Measurements from ENCODE around the gene TP53AIP1. TPM values are rescaled to one million over a fixed set of nuclear protein-coding genes. Genes with fewer than 3 reads are reported as not detected.

TP53AIP1 gene
- total and polyA plus RNA-seq, 10 of the 15 experiments (the other 5 are each of a cell fraction or from before 2014, with no cell fraction given), result 0.01 TPM; not detected in 9

GRCh38 chr11:128907585-128907984 is 35.1 kb downstream of the TP53AIP1 start:
- Histone ChIP-seq H3K9me3 (replicated peaks; ENCODE audit: control insufficient read depth, insufficient read depth, low read length) (no peaks in the 10 kb centered on the region; the same call in 2 of the 3 replicates), H3K4me2 (ENCODE audit: control insufficient read depth, insufficient read depth) (no peak overlapping the region), H3K27me3 (replicated peaks in 1 of 2; ENCODE audit: control insufficient read depth in 2 of 2, insufficient read depth in 2 of 2, low read length in 1 of 2) (peaks cover 0 to 14% of the 10 kb centered on the region in 2 experiments; a peak in 1 of 4 replicates), H3K9ac (ENCODE audit: control insufficient read depth, insufficient read depth, low read length) (no peak overlapping the region), H3K4me3 (no peak overlapping the region), H3K4me1 (ENCODE audit: control insufficient read depth, insufficient read depth, low read length) (no peaks in the 10 kb centered on the region), H3K27ac (ENCODE audit: control insufficient read depth, insufficient read depth) (no peak overlapping the region), H2AFZ (ENCODE audit: control insufficient read depth, low read depth, low read length) (no peak overlapping the region), H3K79me2 (ENCODE audit: control insufficient read depth, insufficient read depth, low read length) (no peaks in the 10 kb centered on the region), H4K20me1 (ENCODE audit: control insufficient read depth, insufficient read depth) (no peaks in the 10 kb centered on the region), H3K36me3 (ENCODE audit: control insufficient read depth in 2 of 2, insufficient read depth in 2 of 2, low read length in 1 of 2) (no peaks in the 10 kb centered on the region)
- FAIRE-seq, result no peak
- intact Hi-C loops (cut with micrococcal nuclease; ENCODE audit: unreplicated experiment), result no loop called here
- ChIA-PET RAD21 (ENCODE audit: unreplicated experiment) (interaction anchor here (0.6 kb wide), 1 partner anchor 49 kb away, joined by 3 read pairs; no protein-coding TSS in a partner anchor), POLR2A (interaction anchor here (0.6 kb wide), 1 partner anchor 387 kb away, joined by 5 read pairs; no protein-coding TSS in a partner anchor), CTCF (interaction anchor here (0.7 to 9.2 kb wide), 6 partner anchors 15 to 52 kb away, joined by 3 to 74 read pairs (median 4); no protein-coding TSS in a partner anchor), SMC1A (ENCODE audit: uncharacterized antibody, unreplicated experiment) (interaction anchor here (0.6 to 2.1 kb wide), 5 partner anchors 9 to 194 kb away, joined by 3 to 9 read pairs (median 4); no protein-coding TSS in a partner anchor)
- no peak for ATAC-seq
- WGBS (ENCODE audit: insufficient coverage, insufficient replicate concordance, low lambda C conversion rate, missing lambda C conversion rate), result 51% methylated on average over 4 of the region's 4 CpGs
- in situ Hi-C loops (cut with MboI), result no loop called here
- DNase-seq (ENCODE audit: low read depth, low spot score), result no peak
- no TSS peak for BruUV-seq (replicated peaks)
- TF ChIP-seq SIN3A (IDR thresholded peaks at IDR 0.05; ENCODE audit: low read depth, low read length) (no peak), ZNF207 (IDR thresholded peaks at IDR 0.05; ENCODE audit: borderline replicate concordance) (no peak), SKIL (IDR thresholded peaks at IDR 0.05; ENCODE audit: low read depth, poor library complexity, severe bottlenecking) (no peak), MYC (IDR thresholded peaks at IDR 0.05; ENCODE audit: insufficient read depth, insufficient read length, insufficient replicate concordance, low read length, severe bottlenecking) (no peak), RFX5 (IDR thresholded peaks at IDR 0.05; ENCODE audit: low read depth, low read length) (no peak), E2F4 (IDR thresholded peaks at IDR 0.05; ENCODE audit: low read depth, low read length) (no peak), MEF2B (IDR thresholded peaks at IDR 0.05; ENCODE audit: partially characterized antibody, poor library complexity, severe bottlenecking) (no peak), STAT1 (conservative IDR thresholded peaks at IDR 0.05) (no peak), BACH1 (IDR thresholded peaks at IDR 0.05; ENCODE audit: borderline replicate concordance) (no peak), CREM (IDR thresholded peaks at IDR 0.05; ENCODE audit: low read depth) (no peak), EED (IDR thresholded peaks at IDR 0.05; ENCODE audit: low read depth) (no peak), MXI1 (IDR thresholded peaks at IDR 0.05; ENCODE audit: low read depth, low read length) (no peak), SMAD1 (IDR thresholded peaks at IDR 0.05; ENCODE audit: low read depth, partially characterized antibody) (no peak)
- TF ChIP-seq, protein P1, sequence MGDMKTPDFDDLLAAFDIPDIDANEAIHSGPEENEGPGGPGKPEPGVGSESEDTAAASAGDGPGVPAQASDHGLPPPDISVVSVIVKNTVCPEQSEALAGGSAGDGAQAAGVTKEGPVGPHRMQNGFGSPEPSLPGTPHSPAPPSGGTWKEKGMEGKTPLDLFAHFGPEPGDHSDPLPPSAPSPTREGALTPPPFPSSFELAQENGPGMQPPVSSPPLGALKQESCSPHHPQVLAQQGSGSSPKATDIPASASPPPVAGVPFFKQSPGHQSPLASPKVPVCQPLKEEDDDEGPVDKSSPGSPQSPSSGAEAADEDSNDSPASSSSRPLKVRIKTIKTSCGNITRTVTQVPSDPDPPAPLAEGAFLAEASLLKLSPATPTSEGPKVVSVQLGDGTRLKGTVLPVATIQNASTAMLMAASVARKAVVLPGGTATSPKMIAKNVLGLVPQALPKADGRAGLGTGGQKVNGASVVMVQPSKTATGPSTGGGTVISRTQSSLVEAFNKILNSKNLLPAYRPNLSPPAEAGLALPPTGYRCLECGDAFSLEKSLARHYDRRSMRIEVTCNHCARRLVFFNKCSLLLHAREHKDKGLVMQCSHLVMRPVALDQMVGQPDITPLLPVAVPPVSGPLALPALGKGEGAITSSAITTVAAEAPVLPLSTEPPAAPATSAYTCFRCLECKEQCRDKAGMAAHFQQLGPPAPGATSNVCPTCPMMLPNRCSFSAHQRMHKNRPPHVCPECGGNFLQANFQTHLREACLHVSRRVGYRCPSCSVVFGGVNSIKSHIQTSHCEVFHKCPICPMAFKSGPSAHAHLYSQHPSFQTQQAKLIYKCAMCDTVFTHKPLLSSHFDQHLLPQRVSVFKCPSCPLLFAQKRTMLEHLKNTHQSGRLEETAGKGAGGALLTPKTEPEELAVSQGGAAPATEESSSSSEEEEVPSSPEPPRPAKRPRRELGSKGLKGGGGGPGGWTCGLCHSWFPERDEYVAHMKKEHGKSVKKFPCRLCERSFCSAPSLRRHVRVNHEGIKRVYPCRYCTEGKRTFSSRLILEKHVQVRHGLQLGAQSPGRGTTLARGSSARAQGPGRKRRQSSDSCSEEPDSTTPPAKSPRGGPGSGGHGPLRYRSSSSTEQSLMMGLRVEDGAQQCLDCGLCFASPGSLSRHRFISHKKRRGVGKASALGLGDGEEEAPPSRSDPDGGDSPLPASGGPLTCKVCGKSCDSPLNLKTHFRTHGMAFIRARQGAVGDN (IDR thresholded peaks at IDR 0.05), result no peak
- TF ChIP-seq, protein P2, sequence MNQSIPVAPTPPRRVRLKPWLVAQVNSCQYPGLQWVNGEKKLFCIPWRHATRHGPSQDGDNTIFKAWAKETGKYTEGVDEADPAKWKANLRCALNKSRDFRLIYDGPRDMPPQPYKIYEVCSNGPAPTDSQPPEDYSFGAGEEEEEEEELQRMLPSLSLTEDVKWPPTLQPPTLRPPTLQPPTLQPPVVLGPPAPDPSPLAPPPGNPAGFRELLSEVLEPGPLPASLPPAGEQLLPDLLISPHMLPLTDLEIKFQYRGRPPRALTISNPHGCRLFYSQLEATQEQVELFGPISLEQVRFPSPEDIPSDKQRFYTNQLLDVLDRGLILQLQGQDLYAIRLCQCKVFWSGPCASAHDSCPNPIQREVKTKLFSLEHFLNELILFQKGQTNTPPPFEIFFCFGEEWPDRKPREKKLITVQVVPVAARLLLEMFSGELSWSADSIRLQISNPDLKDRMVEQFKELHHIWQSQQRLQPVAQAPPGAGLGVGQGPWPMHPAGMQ (IDR thresholded peaks at IDR 0.05; ENCODE audit: borderline replicate concordance), result no peak

All from GM12878 (cell line).